GM21619 (cell line): Measurements from ENCODE around the gene ZNF512.
"Not testable (repeated sequence)": the region's sequence is repeated elsewhere in the genome, so short reads cannot be mapped to it uniquely, and the experiment has no call there.

Source experiments
- ATAC-seq: cut with Tn5 transposase; IDR thresholded peaks from one replicate; pipeline ENCODE4 v1.9.1; 2021; ENCODE audit not compliant: unreplicated experiment

The ZNF512 gene

DNA sequence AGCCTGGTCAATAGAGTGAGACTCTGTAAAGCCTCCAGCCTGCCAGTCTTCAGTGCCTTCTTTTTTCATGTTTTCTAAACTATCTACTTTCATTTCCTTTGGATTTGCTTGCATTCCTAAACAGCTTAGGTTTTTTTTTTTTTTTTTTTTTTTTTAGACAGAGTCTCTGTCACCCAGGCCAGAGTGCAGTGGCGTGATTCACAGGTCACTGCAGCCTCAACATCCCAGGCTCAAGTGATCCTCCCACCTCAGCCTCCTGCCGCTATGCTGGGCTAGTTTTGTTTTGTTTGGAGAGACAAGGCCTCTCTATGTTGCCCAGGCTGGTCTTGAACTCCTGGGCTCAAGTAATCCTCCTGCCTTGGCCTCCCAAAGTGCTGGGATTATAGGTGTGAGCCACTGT, 47.4 kb downstream of the ZNF512 start:
- ATAC-seq = not testable (repeated sequence)

DNA sequence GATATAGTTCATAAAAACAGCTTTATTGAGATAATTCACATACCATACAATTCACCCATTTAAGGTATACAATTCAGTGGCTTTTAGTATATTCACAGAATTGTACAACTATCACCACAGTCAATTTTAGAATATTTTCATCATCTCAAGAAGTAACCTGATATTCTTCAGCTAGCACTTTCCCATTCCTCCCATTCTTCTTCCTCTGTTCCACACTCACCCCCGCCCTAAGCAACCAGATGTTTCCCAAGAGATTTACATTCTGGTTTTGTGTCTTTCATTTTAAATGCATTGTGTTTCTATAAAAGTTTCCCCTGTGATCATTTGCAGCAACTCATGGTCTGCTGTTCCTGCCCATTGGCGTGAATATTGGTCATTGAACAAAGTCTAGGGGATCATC, 51.4 kb downstream of the ZNF512 start:
- ATAC-seq = no peak

DNA sequence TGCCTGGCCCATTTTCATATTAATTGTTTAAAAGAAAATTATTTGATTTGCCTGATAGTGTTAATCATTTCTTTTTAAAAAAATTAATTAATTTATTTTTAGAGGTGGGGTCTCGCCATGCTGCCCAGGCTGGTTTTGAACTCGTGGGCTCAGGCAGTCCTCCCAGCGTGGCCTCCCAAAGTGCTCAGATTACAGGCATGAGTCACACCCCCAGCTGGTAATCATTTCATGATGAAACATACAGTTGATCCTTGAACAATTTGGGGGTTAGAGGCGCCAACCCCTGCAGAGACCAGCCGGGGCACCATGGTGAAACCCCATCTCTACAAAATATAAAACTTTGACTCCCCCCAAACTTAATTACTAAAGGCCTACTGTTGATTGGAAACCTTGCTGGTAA, 53.9 kb downstream of the ZNF512 start:
- no peak for ATAC-seq

DNA sequence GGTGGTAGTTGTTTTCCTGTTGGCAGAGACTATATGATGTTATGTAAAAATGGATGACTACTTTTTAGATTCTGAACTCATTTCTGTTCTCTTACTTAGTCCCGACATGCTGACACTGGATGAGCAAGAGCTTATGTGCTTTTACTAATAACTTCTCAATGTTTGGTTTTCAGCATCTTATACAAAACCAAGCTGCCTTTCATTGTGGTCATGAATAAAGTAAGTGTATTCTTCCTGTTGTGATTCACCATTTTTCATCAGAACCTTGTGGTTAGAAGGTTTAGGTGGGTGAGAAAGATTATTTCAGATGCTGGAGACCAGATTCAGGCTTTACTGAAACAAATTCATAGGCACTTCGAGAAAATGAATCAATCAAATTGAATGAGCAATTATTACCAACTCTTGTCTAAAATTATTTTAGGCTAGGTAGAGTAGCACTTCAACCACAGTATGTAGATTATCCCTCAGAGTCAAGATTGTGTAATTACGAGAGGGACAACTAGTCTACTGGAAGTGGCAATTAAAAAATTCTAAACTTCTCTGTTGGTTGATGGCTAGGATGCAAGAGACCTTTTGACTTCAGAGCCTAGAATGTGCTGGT, 55.3 kb downstream of the ZNF512 start:
- ATAC-seq = no peak

DNA sequence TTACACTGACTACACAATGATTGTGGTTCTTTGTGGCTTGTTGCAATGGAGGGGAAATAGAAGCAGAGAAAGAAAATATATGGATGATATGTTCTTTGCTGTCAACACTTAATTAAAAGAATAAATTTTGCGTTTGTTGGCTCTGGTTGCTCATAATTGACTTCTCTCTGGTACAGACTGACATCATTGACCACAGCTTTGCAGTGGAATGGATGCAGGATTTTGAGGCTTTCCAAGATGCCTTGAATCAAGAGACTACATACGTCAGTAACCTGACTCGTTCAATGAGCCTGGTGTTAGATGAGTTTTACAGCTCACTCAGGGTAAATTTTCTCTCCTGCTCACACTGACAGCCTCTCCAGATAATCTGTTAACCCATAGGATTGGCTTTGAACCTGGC, 55.9 kb downstream of the ZNF512 start:
- ATAC-seq = no peak

DNA sequence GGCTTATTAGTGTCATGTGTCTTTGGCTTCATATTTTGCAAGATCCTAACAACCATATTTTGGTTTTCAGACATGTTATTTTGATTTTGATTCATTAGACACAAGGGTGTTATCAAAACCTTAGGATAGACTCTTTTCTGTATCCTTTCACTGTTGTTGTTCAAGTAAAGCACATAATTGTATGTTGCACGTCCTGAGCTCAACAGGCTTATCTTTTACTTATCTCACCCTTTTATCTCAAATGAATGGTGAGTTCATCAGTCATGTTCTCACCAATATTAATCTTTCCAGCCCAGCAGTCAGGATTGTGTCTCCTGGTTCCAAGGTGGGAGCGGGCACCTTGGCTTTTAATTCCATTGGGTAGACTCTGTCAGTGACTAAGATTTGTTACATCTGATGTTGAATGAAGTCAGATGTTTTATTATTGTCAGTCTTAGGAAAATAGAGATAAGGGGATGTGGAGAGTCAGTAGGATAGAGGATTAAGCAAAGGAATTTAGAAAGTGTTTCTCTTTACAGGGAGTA, 57.9 kb downstream of the ZNF512 start:
- no peak for ATAC-seq

DNA sequence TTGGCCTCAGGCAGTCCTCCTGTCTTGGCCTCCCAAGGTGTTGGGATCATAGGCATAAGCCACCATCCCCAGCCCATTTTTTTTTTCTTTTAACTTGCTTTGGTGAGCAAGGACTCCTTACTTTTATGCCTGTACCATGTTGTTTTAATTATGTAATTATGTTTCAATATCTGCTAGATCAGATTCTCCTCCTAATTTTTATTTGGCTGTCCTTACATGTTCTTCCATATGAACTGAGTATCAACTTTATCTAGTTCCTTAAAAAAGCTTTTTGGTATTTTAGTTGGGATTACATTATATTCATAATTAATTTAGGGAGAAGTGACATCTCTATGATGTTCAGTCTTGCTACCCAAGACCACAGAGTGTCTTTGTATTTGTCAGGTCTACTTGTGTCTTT, 62.4 kb downstream of the ZNF512 start:
- no peak for ATAC-seq

DNA sequence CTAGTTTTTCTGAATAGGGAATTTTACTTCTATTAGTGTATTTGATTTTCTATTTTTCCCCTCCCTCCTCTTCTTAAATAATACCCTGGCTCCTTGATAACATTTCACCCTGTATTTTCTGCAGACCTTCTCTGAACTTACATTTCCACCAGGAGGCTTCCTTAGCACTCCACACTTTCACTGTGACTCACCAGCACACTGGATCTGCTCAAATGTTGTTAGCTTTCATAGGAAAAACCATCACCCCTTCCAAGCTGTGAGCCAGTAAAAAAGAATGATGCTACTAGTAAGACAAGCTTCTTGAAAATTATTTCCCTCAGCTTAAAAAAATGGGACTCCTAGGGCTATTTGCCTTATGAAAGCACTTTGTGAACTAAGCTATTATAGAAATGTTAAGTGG, 64.4 kb downstream of the ZNF512 start:
- no peak for ATAC-seq

DNA sequence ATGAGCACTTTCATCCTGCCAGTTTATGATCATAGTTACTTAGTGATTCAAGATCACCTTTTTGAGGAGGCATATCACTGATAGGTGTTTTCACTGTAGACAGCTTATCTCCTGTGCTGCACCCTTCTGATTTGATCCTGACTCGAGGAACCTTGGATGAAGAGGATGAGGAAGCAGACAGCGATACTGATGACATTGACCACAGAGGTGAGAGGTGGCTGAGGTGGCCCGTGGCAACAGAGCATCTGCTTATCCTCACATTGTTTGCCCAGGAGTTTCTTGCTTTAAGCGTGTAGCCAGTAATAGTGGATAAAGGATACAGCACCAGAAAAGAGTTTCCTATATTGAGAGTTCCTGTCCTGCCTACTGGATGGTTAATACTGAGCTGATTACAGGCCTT, 64.9 kb downstream of the ZNF512 start:
- ATAC-seq = no peak

DNA sequence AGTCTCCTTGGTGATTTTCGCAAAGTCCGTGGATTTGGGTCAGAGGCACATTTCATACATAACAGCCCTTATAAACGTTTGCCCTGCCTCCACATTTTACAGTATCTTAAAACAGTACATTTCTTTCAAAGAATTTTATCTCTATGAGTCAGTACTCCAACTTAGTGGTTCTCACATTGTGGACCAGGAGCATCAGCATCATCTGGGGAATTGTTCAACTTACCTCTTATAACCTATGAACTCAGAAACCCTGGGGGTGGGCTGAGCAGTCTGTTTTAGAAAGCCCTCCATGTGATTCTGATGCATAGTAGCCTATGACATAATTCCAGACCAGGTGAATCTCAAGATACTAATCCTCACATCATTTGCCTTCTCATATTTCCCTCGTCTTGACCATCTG, 68.2 kb downstream of the ZNF512 start:
- no peak for ATAC-seq

DNA sequence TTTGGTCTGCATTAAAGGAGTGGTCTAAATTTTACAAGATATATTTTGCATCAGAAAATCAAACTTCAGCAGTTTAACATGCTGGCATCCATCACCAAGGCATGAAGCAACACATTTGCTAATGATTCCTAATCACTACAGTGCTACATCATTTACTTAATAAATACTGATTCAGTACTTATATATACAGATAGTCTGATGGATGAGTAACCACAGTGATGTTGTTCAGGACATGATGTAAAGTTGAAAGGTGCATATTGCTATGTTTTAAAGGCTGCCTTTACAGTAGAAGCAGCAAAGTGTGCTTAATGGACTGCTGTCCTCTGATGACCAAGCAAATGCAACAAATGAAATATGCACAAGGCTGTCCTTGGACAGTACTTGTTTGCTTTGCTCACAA, 69.5 kb downstream of the ZNF512 start:
- no peak for ATAC-seq

DNA sequence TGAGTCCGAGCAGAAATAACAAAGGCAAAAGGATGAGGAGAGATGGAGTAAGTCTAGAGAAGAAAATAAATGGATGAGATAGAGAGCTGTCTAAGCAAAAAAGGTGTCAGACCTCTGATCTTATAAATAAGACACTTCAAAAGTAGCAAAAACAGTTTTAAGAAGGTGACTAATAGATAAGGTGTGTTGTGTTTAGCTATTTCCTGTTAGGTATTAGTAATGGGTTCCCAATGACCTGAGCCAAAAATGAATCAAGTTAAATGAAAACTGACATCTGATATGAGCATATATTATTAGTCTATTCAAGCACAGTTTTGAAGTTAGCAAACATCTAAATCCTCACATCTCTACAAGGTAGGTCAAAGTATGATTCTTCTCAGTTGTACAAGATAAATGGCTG, 69.9 kb downstream of the ZNF512 start:
- no peak for ATAC-seq

DNA sequence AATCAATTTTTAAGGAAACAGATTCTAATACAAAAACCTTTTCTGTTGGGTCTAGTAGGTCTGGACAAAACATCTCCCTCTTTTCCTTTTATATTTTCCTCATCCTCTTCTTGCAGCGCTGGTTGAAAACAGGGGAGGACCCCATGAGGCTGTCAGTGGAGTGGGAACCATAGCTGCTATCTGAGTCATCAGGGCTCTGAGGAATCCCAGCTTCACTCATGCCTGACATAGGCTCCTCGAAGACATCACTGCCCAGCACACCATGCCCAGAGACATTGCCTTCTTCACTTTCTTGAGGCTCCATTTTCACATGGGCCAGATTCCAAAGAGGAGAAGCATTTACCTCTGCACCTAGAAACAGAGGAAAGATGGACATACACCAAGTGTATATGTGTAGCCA, 70.6 kb downstream of the ZNF512 start:
- no peak for ATAC-seq

DNA sequence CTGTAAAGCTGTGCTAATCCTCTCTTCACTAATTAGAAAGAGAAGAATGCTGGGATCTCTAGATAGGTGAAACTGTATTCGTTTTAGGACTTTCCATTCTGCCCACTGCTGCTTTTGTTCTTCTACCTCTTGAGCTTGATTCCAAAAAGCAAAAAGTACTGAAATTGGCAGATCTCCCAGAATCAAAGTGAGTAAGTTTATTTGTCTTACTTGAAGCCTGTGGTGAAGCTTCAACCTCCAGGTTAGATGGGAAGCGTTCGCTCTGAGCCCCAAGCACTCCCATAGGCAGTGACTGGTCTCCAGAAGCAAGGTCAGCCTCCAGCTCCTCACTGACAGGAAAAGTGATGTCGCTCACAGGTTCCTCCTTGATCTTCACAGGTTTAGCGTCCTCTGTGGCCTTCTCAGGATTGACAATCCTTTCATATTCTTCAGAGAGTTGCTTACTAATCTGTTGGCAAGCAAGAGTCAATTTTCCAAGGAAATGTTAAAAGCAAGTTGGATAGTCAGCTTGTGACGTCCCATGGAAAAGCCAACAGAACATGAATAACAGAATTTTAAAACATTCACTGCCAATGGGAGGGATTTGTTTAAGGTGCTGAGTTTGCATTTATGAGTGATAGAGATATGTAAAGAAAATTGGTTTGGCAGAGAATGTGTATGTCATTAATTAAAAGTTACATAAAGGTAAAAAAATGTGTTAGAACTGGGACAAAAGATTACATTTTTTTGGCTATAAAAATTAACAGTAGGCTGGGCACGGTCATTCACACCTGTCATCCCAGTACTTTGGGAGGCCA, 72.5 kb downstream of the ZNF512 start:
- ATAC-seq = no peak

DNA sequence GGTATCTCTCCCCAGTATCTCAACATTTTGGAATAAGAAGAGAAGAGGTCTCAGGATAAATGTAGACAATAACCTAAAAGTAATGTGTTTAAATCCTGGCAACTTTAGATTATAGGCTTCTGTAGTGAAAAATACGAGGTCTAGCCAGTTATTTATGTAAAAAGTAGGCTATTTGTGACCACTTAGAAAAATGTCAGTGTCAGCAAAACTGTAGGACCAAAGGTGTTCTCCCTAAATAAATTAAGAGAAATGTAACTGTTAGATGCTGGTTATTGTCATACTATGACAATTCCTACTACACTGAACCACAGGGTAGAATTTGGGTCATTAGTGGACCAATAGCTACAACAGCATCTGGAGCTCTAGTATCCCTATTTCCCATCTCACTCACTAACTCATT, 78.5 kb downstream of the ZNF512 start:
- ATAC-seq = no peak

DNA sequence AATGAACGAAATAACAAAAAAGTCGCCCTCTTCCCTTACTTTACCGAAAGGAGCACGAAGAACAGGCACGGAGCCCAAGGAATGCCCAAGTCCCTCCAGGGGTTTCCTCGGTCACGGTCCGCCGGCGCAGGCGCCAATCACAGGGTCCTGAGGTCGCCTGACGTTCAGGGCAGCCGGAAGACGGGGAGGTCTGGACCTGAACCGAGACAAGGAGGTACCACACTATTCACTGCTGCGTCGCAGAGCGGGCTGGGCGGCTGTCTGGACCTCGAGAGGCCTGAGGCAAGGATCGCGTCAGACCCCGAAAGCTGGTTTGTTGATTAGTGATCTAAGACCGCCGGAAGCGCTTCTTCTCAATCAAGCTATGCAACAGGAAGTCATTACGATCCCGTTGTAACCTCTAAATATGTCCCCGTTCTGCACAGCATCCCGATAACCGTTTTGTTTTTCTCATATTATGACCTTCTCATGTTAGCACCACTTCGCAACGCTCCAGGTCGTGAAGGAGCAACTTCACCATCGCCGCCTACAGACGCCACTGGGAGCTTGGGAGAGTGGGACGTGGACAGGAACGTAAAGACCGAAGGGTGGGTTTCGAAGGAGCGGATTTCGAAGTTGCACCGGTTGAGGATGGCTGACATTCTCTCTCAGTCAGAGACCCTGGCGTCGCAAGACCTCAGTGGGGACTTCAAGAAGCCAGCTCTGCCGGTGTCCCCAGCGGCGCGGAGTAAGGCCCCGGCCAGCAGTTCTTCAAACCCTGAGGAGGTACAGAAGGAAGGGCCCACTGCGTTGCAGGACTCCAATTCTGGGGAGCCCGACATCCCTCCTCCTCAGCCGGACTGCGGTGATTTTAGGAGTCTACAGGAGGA, 80.7 kb downstream of the ZNF512 start, which contains the start of the genes SLC4A1AP and SUPT7L:
SLC4A1AP (plus strand) TSS at position 605 of the 869 bp plus-strand sequence; CDS start at position 631, 26 bp downstream.
SUPT7L (minus strand) TSS at position 330 of the 869 bp plus-strand sequence. CDS start 1,422 bp downstream, outside the sequence.
- ATAC-seq = peak; percentile 73

DNA sequence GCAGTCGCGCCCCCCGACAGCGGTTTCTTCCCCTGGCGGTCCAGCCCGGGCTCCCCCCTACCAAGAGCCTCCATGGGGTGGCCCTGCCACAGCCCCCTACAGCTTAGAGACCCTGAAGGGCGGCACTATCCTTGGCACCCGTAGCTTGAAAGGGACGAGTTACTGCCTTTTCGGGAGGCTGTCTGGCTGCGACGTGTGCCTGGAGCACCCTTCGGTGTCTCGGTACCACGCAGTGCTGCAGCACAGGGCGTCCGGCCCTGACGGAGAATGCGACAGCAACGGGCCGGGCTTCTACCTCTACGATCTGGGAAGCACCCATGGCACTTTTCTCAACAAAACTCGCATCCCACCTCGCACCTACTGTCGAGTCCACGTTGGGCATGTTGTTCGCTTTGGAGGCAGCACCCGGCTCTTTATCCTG, 81.3 kb downstream of the ZNF512 start:
- peak; percentile 10 for ATAC-seq

DNA sequence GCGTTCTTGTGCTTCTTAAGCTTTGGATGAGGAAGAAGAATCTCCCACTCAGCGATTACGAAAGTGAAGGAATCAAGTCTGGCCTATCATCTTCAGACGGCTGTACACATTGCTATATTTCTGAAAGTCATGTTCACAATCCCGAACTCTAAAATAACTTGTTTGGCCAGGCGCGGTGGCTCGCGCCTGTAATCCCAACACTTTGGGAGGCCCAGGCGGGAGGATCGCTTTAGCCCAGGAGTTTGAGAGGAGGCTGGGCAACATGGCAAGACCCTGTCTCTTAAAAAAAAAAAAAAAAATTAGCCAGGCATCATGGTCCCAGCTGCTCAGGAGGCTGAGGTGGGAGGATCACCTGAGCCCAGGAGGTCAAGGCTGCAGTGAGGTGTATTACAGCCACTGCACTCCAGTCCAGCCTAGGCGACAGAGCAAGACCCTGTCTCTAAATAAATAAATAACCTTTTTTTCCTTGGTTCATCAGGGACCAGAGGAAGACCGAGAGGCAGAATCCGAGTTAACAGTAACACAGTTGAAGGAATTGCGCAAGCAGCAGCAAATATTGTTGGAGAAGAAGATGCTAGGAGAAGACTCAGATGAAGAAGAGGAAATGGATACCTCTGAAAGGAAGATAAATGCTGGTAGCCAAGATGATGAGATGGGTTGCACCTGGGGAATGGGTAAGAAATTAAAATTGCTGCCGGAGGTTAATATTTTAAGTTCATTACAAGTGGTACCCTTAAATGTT, 82.0 kb downstream of the ZNF512 start:
- no peak for ATAC-seq

DNA sequence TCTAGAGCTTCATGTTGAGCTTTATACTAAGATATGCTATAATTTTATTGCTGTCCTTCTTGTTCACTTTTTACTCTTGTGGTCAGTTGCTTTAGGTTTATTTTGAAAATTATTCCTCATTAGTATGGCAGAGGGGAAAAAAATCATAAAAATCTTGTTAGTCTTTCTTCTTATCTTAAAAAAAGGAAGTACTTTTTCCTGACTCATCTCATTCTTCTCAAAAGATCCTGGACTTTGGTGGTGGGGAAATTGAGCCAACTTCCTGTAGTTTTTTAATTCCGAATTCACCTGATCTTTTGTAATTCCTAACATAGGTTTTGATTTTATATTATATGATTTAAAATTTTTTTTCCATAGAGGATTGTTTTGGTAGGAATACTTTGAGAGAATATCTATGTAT, 84.6 kb downstream of the ZNF512 start:
- ATAC-seq = no peak

DNA sequence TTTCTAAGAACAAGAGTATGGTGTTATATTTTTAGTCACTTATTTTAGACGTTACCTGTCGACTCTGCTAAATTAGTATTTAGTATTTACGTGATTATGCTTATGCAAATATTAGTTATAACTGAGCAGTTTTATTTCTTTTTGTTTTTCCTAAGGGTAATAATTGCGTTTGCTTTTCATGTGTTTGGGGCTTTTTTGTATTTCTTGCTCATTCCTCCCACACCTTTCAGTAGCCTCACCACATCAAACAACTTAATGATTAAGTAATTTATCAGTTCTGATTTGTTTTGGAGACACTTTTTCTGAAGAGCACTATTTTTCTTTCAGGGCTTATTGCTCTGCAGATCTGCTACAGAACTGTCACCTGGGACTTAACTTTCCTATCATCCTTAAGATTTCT, 88.4 kb downstream of the ZNF512 start:
- ATAC-seq = no peak
